ENCODE data around the gene CASP2.

DNA sequence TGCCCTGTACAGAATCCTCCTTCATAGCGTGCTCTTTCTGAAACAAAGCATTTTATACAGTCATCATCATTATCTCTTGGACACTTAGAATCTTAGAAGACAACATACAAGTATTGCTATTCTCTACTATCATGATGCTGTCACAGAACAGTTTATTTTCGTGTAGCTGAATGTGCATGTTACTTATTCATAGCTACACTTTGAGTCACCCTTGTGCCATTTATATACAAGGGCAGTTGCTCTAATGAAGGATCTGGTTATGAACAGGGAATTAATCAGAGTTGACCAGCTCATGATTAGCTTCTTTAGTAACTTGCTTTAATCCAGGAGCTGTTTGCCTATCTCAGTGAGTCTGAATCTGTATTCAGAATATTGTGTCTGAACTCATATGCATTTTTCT, 11.2 kb downstream of the CASP2 start:
- TF ChIP-seq, protein P1, sequence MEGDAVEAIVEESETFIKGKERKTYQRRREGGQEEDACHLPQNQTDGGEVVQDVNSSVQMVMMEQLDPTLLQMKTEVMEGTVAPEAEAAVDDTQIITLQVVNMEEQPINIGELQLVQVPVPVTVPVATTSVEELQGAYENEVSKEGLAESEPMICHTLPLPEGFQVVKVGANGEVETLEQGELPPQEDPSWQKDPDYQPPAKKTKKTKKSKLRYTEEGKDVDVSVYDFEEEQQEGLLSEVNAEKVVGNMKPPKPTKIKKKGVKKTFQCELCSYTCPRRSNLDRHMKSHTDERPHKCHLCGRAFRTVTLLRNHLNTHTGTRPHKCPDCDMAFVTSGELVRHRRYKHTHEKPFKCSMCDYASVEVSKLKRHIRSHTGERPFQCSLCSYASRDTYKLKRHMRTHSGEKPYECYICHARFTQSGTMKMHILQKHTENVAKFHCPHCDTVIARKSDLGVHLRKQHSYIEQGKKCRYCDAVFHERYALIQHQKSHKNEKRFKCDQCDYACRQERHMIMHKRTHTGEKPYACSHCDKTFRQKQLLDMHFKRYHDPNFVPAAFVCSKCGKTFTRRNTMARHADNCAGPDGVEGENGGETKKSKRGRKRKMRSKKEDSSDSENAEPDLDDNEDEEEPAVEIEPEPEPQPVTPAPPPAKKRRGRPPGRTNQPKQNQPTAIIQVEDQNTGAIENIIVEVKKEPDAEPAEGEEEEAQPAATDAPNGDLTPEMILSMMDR (IDR thresholded peaks at IDR 0.05; ENCODE audit: insufficient read depth, low read length, poor library complexity, severe bottlenecking), result no peak
- TF ChIP-seq EZH2phosphoT487 (conservative IDR thresholded peaks at IDR 0.05; ENCODE audit: low read length), result no peak

Measured in SU-DHL-6 (cell line).